Choroid plexus epithelial cell (primary cell): ENCODE measurements around the gene GGTA1.

Experiments
- DNase-seq: peaks from one replicate; pipeline ENCODE4 v3.0.0-alpha.2; 2010; ENCODE audit warnings: low read depth
- H3K4me3 ChIP-seq: 2 replicates; pipeline ENCODE4 v1.5.1; 2011; ENCODE audit warnings: low read depth, mild to moderate bottlenecking, control low read depth, low read length, moderate library complexity
- CTCF ChIP-seq: conservative IDR thresholded peaks from 2 replicates; pipeline ENCODE4 v1.5.1; 2011; ENCODE audit warnings: low read depth, mild to moderate bottlenecking, control low read depth, inconsistent platforms, low read length, moderate library complexity

The GGTA1 gene

GRCh38 chr9:121424024-121424432, 75.6 kb downstream of the GGTA1 start:
- no peak for DNase-seq
- TF ChIP-seq CTCF, result no peak
- H3K4me3 ChIP-seq, result no peak overlapping the region

GRCh38 chr9:121411993-121412392, 87.7 kb downstream of the GGTA1 start:
- TF ChIP-seq CTCF, result no peak
- no peak for DNase-seq
- no peak overlapping the region for H3K4me3 ChIP-seq

GRCh38 chr9:121405899-121406298, 93.7 kb downstream of the GGTA1 start:
- no peak for TF ChIP-seq CTCF
- H3K4me3 ChIP-seq, result no peak overlapping the region
- no peak for DNase-seq
